GM19035 (cell line): Measurements from ENCODE around the gene CAMK2A.
"Not testable (repeated sequence)": the region's sequence is repeated elsewhere in the genome, so short reads cannot be mapped to it uniquely, and the experiment has no call there.

Experiments
- ATAC-seq: cut with Tn5 transposase; IDR thresholded peaks from one replicate; pipeline ENCODE4 v1.9.1; 2021; ENCODE audit not compliant: unreplicated experiment

The CAMK2A gene

GRCh38 chr5:150238646-150239045, 50.9 kb downstream of the CAMK2A start:
- no peak for ATAC-seq

- no peak for ATAC-seq
Measured at GRCh38 chr5:150236981-150237754, 52.4 kb downstream of the CAMK2A start.

- no peak for ATAC-seq
Measured at GRCh38 chr5:150236313-150236712, 53.3 kb downstream of the CAMK2A start.

- ATAC-seq, result no peak
Measured at GRCh38 chr5:150235500-150235854, 54.1 kb downstream of the CAMK2A start.

GRCh38 chr5:150234576-150235499, 54.7 kb downstream of the CAMK2A start:
- ATAC-seq, result no peak

- not testable (repeated sequence) for ATAC-seq
Measured at GRCh38 chr5:150233706-150234105, 55.9 kb downstream of the CAMK2A start.

GRCh38 chr5:150230842-150231241, 58.7 kb downstream of the CAMK2A start:
- ATAC-seq, result no peak

- no peak for ATAC-seq
Measured at GRCh38 chr5:150229571-150229970, 60.0 kb downstream of the CAMK2A start.

GRCh38 chr5:150227606-150228273, 61.8 kb downstream of the CAMK2A start:
- ATAC-seq, result no peak

- no peak for ATAC-seq
Measured at GRCh38 chr5:150227036-150227435, 62.5 kb downstream of the CAMK2A start.

- ATAC-seq, result no peak
Measured at GRCh38 chr5:150224483-150225027, 65.0 kb downstream of the CAMK2A start.

GRCh38 chr5:150223474-150223873, 66.1 kb downstream of the CAMK2A start:
- ATAC-seq, result no peak

GRCh38 chr5:150222906-150223305, 66.7 kb downstream of the CAMK2A start:
- no peak for ATAC-seq

GRCh38 chr5:150221471-150221870, 68.1 kb downstream of the CAMK2A start:
- no peak for ATAC-seq

GRCh38 chr5:150219861-150220260, 69.7 kb downstream of the CAMK2A start:
- no peak for ATAC-seq

GRCh38 chr5:150219142-150219541, 70.4 kb downstream of the CAMK2A start:
- ATAC-seq, result no peak

- ATAC-seq, result no peak
Measured at GRCh38 chr5:150218693-150219035, 70.9 kb downstream of the CAMK2A start.

- peak; percentile 85 for ATAC-seq
Measured at GRCh38 chr5:150217873-150218692, 71.5 kb downstream of the CAMK2A start.

- no peak for ATAC-seq
Measured at GRCh38 chr5:150217038-150217437, 72.5 kb downstream of the CAMK2A start.
